GM10847 (cell line): ENCODE results near the gene TBC1D9.

Experiments
- POLR2A ChIP-seq: IDR thresholded peaks from 2 replicates; pipeline ENCODE4 v1.6.1; 2011; ENCODE audit not compliant: insufficient read length; ENCODE audit errors: extremely low read depth

Gene TBC1D9

DNA sequence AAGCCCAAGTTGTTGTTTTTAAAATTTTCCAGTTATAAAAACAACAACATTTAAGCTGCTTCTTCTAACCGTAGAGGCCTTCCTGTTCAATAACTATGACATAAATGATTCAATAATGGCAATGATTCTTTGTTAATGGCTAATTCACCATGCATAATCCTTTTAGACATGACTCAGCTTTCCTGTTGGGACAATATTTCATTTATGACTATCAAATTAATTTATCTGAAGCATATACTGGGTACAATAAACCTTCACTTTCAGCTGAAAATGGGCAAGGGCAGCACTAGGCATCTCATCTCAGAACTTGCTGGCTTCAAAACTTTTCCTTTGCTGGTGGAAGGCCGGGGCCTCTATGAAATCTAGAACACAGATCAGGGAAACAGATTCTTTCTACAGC lies 38.9 kb downstream of the TBC1D9 start:
- TF ChIP-seq POLR2A: no peak

DNA sequence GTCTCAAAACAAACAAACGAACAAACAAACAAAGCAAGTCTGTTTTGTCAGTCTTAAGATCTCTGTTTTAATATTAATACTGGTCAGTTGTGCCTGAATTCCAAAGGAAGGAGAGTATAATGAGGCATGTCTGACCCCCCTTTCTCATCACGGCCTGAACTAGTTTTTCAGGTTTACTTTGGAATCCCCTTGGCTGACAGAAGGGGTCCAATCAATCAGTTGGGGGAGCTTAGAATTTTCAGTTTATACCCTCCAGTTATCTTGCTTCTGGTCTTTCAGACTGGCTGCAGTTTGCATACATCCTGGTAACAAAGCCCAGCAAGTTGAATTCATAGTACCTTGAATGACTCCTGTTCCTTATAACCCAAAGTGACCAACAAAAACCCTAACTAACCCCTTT lies 41.1 kb downstream of the TBC1D9 start:
- no peak for TF ChIP-seq POLR2A

DNA sequence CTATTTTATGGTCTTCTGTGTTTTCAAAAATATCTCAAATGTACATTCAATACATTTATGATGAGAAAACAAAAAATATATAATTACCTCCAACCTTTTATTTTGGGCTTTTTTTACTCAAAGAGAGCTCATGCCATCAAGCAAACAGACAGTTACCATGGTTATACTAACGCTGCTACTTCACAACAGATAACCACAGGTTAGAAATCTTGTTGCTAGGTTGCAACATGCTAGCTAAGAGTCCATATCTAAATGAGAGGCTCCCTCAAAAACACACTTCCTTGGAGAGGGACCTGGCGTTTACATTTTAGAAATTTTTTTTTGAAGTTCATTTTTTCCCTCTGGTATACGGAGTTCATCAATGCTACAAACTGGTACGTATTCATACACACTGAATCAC lies 44.3 kb downstream of the TBC1D9 start:
- TF ChIP-seq POLR2A: no peak

DNA sequence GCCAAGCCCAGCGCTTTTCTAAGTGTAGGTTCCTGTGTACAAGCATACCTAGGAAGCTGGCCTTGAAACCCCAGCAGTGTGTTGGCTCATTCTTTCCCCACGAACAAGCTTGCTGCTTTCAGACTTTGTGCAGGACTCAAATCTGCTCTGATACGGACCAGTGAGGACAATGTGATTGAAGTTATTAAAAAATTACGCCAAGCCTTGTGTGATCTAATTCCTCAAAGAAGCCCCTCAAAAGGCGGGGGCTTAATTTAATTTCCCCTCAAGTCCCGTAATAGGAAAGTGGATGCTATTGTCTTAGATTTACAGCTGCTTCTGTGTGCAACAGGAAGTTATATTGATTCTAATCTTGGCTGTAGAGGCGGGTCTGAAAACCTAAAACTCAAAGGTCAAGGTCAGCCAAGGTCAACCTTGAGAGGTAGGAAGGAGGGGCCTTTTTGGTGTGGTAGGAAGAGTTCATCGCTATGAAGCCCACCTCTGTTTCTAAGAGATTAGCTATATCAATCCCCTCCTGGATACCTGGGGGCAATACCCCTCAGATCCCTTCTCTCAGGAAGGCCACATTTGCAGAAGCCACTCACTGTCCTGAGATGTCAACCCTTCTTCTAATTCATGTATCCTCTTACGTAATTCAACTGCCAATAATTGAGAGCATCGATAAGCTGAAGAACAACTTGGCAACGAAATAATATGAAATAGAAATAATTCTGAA lies 45.1 kb downstream of the TBC1D9 start:
- TF ChIP-seq POLR2A: no peak

DNA sequence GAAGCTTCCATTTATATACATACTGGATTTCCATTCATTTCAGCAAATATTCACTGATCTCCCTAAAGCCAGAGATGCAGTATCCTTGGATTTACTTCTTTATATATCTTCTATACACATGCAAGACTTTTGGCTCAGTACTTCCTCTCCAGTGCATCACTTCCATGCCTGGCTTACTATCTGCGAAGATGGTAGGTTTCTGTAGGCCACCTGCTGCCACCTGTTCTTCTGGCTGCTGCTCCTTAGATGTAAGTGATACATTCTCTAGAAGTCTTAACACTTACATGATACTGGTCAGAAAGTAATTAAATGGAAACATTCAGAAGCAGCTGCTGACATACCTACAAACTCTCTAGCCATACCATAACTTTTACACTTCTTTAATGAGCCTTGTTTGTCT lies 48.9 kb downstream of the TBC1D9 start:
- no peak for TF ChIP-seq POLR2A

DNA sequence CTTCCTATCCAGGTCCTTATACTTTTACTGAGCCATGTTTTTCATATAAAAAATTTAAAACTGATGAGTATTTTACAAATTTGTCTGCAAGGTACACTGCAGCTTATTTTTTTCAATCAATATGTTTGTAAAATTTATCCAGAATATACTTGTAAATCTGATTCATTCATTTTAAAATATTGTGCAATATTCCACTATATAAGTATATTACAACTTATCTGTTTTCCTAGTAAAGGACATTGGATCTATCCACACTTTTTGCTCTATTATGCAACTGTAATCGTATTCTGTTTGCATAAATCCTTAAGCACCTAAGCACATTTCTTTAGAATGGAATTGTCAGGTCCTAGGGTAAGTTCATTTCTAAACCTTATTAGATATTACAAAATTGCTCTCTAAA lies 49.5 kb downstream of the TBC1D9 start:
- TF ChIP-seq POLR2A: no peak

DNA sequence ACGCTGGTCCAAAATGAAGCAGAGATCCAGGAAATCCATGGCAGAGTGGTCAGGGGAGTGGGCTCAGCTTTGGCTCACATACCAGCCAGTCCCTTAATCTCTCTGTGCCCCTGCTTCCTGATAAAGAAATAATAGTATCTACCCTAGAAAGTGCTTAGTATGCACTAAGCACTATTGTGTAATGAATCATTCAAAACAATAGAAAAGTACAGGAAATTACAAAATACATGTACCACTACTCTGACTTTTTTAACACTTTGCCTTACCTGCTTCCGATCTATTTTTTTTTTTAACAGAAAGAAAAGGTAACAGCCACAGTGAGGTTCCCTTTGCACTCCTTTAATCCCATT lies 49.9 kb downstream of the TBC1D9 start:
- TF ChIP-seq POLR2A: no peak

DNA sequence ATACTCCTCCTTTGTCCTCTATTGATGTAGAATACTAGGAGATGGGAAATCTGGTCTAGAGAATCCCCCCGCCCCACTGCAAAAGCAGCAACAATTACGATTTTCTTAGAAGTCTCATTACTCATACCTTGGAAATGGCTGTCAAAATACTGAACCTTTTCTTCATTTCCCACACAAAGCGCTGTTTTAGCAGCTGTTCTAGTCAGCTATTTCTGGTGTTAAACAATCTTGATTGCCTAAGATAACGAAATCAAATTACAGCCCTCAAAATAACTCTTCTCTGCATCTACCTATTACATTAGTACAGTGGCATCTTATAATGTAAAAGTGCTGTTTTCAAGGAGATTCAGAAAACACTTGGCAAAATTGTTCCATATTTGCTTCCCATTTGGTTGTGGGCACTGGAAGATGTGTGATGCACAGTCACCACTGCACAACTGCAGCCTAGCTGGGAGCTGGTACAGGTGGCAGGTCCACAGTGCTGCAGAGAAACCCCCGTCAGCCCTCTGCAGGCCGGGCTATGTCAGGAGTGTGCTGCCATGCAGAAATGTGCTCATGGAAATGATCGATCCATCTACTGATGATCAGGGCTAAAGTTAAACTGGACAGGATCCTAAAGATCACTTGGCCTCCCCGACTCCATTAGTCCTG lies 50.4 kb downstream of the TBC1D9 start:
- no peak for TF ChIP-seq POLR2A

DNA sequence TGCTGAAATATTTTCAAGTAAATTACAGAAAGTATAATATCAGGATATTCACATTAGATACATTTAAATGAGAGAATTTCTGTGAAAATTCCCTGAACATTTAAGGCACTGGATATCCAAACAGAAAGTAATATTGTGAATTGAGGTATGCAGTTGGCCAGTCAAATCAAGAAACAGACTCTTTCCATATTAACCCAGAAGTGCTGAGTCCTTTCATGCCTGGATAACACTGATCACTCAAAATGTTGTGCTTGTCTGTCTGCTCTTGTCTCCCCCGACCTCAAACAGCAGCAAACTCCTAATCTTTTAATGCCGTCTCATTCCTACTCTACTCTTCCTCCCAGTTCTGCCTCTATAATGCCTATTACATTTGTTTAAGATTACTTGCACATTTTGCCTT lies 51.2 kb downstream of the TBC1D9 start:
- TF ChIP-seq POLR2A: no peak

DNA sequence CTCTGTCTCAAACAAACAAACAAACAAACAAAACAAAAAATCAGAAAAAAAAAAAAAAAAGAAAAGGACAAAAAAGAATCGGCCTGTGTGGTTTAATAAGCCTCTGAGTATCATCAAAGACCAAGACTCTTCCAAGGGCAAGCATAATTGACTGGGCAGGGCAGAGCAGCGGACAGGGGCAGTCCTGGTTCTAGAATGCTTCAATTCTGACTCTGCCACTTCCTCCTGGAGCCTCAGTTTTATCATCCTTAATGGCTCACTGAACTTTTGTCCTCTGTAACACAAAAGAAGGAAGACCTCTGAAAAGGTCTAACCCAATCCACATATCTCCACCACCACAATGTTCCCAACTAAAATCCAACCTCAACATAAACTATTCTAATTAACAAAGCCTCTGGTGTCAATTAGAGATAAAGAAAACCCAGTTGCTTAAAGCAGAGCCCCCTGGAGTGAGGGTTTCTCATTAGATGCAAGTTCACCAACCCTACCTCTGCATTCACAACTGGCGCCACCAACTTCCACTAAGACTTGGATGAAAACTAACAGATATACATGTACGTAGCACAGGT lies 51.7 kb downstream of the TBC1D9 start:
- TF ChIP-seq POLR2A: no peak

DNA sequence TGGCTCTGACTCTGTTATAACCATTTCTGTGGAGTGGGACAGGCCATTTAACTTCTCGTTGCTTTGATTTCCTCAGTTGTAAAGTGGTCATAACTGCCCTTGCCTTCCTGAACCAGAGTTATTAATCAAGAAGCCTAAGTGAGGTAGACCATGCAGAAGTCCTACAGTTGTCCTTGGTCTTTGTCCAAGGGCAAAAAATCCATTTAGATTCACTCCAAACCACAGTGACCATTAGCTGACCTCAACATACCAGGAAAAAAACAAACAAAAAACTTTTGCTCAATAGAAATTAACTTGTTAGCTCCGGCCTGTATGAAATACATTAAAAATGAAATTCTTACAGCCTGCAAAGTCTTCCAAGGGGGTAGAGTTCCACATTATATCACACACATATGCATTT lies 52.7 kb downstream of the TBC1D9 start:
- TF ChIP-seq POLR2A: no peak

DNA sequence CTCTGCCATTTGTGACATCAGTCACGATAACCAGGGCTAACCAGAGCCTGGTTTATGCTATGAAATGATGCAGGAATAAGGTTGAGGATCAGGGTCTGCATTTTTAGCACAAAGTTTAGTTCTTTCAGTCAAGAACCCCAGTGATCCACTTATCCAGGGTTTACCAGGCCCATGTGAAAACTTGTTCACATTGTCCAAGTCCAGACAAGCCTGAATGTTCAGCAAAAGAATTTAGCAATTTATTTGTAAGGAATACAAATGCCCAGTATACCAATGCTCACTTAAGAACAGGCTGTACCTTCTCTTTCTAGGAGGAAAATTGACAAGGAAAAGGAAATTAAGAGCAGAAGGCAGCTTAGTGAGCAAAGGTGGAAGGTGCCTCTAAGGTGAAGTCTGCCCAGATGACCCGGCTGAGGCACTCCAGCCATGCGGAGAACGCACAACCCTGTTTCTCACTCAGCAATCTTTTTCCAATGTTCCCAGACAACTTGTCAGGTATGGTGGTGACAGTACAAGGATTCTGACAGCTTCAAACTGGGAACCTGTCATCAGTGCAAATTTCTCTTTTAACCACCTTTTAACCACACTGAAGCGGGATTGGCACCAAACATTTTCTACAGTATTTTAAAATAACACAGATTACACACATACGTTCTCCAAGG lies 54.0 kb downstream of the TBC1D9 start:
- no peak for TF ChIP-seq POLR2A

DNA sequence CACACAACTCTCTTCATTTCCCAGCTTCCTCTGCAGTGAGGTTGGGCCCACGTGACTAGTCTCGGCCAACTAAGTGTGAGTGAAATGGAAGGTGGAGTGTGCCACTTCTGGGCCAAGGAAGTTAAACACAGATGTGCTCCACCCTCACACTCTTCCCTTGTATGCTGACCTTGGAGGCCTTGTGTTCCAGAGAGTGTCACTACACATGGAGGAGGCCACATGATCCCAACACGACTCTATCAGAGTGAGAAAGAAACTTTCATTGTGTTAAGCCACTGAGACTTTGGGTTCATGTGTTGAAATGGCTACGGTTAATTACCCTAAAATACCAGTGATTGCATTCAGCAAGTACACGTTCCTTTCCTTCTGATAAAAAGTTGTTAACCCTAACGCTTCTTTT lies 55.1 kb downstream of the TBC1D9 start:
- TF ChIP-seq POLR2A: no peak

DNA sequence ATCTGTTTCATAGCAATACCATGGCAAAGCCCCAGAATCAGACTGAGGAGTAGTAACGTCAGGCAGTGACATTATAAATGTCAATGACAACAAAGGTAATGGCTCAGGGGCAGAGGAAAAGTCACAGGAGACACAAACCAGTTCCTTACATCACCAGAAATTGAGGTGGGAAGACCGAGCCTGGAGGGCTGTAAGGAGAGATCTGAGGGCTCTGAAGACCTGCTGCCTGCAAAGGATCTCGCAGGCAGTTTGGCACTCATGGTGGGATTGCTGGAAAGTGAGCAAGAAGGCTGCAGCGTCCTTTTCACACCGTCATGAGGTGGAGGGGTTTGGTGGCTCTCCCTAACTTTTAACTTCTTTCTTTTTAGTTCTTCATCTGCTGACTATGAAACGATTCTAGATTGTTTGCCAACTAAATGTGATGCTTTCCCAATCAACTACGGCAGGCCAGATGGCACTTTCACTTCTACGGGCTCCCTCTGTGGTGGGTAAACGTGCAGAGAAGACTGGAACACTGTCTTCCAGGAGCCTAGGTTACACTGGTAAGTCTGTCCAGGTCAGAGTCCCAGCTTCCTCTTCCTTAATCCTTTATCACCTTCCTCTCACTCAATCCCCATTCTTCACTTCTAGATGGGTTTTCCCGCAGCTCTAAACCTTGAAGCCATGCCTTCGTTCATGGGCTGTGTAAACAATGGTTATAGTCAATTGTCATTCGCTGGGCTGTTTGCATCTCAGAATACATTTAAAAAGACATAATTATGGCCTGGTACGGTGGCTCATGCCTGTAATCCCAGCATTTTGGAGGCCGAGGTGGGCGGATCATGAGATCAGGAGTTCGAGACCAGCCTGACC lies 58.2 kb downstream of the TBC1D9 start:
- no peak for TF ChIP-seq POLR2A

DNA sequence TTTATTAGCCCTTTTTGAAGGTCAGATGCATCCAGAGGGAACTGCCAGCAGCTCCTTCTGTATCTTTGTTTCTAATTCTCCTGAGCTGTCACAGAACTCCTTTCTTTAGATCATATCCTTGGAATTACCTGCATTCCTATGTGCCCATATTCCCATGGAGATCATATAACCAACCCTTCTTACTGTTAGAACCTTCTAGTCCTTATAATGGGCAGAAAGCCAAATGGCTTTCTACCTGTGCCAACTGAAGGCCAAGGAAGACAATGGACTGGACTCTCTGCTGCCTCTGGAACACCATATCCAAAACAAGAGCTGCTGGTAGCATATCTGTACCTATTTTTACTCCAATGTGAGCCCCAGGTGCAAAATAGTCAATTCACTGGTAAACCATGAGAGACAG lies 60.7 kb downstream of the TBC1D9 start:
- no peak for TF ChIP-seq POLR2A

DNA sequence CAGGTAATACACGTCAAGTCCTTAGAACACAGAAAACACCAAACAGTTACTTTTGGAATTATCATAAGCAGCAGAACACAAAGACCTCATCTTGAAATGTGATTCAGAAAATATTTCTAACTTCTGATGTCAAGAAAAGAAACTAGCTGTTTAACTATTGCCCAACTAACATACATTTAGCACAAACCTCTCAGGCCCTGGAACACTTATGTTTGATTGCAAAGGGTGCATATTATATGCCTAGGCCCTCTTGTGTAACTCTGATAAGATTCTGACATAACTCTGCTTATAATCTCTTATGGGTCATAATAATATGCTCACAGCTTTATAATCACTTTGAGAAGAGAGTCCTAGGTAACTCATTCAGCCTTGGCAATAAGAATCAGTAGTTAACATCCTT lies 62.6 kb downstream of the TBC1D9 start:
- TF ChIP-seq POLR2A: no peak

DNA sequence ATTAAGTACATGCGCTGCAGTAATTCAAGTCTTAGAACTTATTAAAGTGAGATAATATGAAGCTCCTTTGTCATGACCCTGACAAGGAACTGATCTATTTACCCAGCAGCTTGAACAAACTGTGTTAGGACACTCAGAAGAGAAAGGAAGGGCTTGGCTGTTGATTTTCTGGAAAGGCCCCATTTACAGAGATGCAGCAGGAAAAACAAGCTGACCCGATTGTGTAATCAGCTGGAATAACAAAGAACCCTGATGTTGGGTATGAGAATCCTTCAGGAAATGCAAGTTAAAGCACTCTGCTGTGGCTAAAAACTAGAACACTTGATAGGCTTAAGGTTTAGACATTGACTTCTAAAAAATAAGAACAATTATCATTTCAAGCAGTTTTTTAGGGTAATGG lies 64.8 kb downstream of the TBC1D9 start:
- no peak for TF ChIP-seq POLR2A
